ENCODE measurements around the gene LRRC9. TPM values are rescaled to one million over a fixed set of nuclear protein-coding genes. Genes with fewer than 3 reads are reported as not detected.

LRRC9 gene
- total RNA-seq, 2 donors from 2014 or later, result 1.1 to 2.0 TPM

DNA sequence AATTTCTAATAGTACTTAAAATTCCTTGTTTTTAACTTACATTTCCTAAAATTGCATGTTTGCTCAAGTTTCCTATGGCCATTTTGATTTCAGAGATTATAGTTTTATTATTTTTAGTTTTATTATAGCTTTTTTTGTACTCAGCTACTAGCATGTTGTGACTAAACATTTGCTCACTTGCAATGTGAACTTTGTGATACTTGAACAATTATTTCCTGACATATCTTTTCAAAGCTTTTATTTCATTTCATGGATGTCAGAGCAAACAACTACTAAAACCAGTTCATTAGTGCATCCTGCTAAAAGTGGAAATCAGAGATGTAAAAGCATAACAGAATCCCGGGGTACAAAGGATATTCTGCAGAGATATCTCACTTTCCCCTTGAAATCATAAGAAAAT, 138.1 kb downstream of the LRRC9 start:
- WGBS, result 55% methylated on average over 1 of the region's 1 CpG
- Histone ChIP-seq H3K4me1 (replicated peaks) (no peaks in the 10 kb centered on the region), H3K9me3 (no peaks in the 10 kb centered on the region), H3K27me3 (replicated peaks; ENCODE audit: insufficient read depth) (no peaks in the 10 kb centered on the region), H3K27ac (no peak overlapping the region), H3K36me3 (no peaks in the 10 kb centered on the region), H3K4me3 (no peak overlapping the region)
- DNase-seq (ENCODE audit: low spot score), result no peak
- intact Hi-C loops (cut with DNase I), result no loop called here
- no peak for TF ChIP-seq POLR2A (IDR thresholded peaks at IDR 0.05)
- TF ChIP-seq CTCF (IDR thresholded peaks at IDR 0.05), result no peak
- TF ChIP-seq POLR2AphosphoS5 (IDR thresholded peaks at IDR 0.05), result no peak

DNA sequence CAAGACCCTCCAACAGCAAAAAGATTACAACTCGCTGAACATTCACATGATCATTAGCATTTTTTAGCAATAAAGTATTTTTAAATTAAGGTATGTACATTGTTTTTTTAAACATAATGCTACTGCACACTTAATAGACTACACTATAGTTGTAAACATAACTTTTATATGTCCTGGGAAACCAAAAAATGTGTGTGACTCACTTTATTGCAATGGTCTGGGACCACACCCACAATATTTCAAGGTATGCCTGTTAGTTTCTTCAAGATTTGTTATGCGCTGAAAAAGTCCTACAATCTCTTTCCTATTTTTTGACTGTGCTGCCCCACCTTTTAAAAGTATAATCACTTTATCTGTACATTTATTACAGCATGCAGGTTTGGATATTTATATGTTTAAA, 141.4 kb downstream of the LRRC9 start:
- 81% methylated on average over 2 of the region's 2 CpGs for WGBS
- TF ChIP-seq CTCF (IDR thresholded peaks at IDR 0.05) (no peak), POLR2AphosphoS5 (IDR thresholded peaks at IDR 0.05) (no peak), POLR2A (IDR thresholded peaks at IDR 0.05) (no peak)
- intact Hi-C loops (cut with DNase I), result no loop called here

GRCh38 chr14:60064491-60065072, 144.6 kb downstream of the LRRC9 start:
- TF ChIP-seq CTCF (IDR thresholded peaks at IDR 0.05) (peak in 3 of 4 experiments; percentile 34 to 70 (median 60)), POLR2AphosphoS5 (IDR thresholded peaks at IDR 0.05) (no peak), POLR2A (IDR thresholded peaks at IDR 0.05) (no peak)
- Histone ChIP-seq H3K4me1 (replicated peaks) (no peaks in the 10 kb centered on the region), H3K36me3 (no peaks in the 10 kb centered on the region), H3K27me3 (replicated peaks; ENCODE audit: insufficient read depth) (no peaks in the 10 kb centered on the region), H3K4me3 (no peak overlapping the region), H3K27ac (no peak overlapping the region), H3K9me3 (no peaks in the 10 kb centered on the region)
- intact Hi-C loops (cut with DNase I), result loop anchor here (1.0 kb wide), 1 partner anchor 119 kb away; no protein-coding TSS in a partner anchor
- no peak for DNase-seq (ENCODE audit: low spot score)

More for the DNA sequence above, 141.4 kb downstream of the LRRC9 start:
- Histone ChIP-seq H3K4me1 (replicated peaks) (no peaks in the 10 kb centered on the region), H3K27me3 (replicated peaks; ENCODE audit: insufficient read depth) (no peaks in the 10 kb centered on the region), H3K9me3 (no peaks in the 10 kb centered on the region), H3K36me3 (no peaks in the 10 kb centered on the region), H3K27ac (no peak overlapping the region), H3K4me3 (no peak overlapping the region)
- no peak for DNase-seq (ENCODE audit: low spot score)

DNA sequence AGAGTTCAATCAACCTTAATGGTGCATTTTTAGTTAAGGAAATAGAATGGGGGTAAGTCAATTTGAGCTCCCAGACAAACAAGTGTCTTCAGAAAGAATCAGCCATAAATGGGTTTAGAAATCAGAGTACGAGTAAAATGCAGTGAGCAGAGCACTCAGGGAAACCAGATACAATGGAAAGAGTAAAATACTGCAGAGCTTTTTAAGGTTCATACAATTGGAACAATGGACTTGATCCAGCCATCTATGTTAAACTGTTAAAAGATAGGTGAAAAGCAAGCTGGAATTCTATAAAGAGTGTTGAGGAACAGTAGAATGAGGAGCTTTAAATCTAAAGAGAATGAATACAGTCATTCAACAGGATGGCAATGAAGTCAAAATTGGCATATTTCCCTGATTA, 147.9 kb downstream of the LRRC9 start:
- H3K4me3 ChIP-seq, result no peak overlapping the region
- no peaks in the 10 kb centered on the region for H3K36me3 ChIP-seq
- no peak for TF ChIP-seq POLR2A (IDR thresholded peaks at IDR 0.05)
- TF ChIP-seq POLR2AphosphoS5 (IDR thresholded peaks at IDR 0.05), result no peak
- no peak for TF ChIP-seq CTCF (IDR thresholded peaks at IDR 0.05)
- H3K27ac ChIP-seq, result no peak overlapping the region
- no peak for DNase-seq (ENCODE audit: low spot score)
- no peaks in the 10 kb centered on the region for H3K4me1 ChIP-seq (replicated peaks)
- no peaks in the 10 kb centered on the region for H3K9me3 ChIP-seq
- intact Hi-C loops (cut with DNase I), result no loop called here
- no peaks in the 10 kb centered on the region for H3K27me3 ChIP-seq (replicated peaks; ENCODE audit: insufficient read depth)
- 80% methylated on average over 1 of the region's 1 CpG for WGBS

DNA sequence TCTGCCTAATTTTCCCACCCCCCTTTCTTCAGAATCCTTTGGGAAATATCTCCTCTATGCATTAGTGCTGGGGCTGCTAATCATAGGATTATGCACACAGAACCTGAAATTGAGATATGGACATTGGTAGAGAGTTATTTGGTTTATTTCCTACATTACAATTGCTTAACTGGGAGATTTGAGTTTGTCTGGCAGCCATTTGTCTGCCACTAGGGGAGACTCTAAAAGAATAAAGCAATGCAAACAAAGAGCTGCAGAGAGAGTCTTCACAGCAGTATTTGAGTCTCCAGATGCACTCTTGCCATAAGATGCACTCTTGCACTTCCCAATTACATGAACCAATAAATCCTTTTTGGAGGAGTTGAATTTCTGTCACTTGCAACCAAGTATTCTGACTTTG, 159.8 kb downstream of the LRRC9 start:
- no peak for DNase-seq (ENCODE audit: low spot score)
- intact Hi-C loops (cut with DNase I), result no loop called here
- H3K9me3 ChIP-seq, result no peaks in the 10 kb centered on the region
- TF ChIP-seq CTCF (IDR thresholded peaks at IDR 0.05), result no peak
- no peak for TF ChIP-seq POLR2AphosphoS5 (IDR thresholded peaks at IDR 0.05)
- TF ChIP-seq POLR2A (IDR thresholded peaks at IDR 0.05), result no peak
- H3K4me1 ChIP-seq (replicated peaks), result no peaks in the 10 kb centered on the region
- H3K27me3 ChIP-seq (replicated peaks; ENCODE audit: insufficient read depth), result no peaks in the 10 kb centered on the region
- H3K36me3 ChIP-seq, result no peaks in the 10 kb centered on the region
- H3K27ac ChIP-seq, result no peak overlapping the region
- H3K4me3 ChIP-seq, result no peak overlapping the region

All from prostate gland (tissue), 2 donors.